Measurements from ENCODE around the gene AP4M1. TPM values are rescaled to one million over a fixed set of nuclear protein-coding genes. Genes with fewer than 3 reads are reported as not detected.

AP4M1 gene
- total and polyA plus RNA-seq, 7 donors, result 8.8 to 19.2 (median 12.0) TPM

GRCh38 chr7:100154651-100155491, 53.4 kb downstream of the AP4M1 start:
- WGBS, 3 donors, result 71 to 75% (median 73%) methylated on average over 29 to 30 of the region's 30 CpGs
- DNase-seq (no peak), ATAC-seq (no peak)
- Histone ChIP-seq H3K27ac (no peak overlapping the region), H3K9me3 (no peaks in the 10 kb centered on the region), H3K4me1 (peaks cover 17% of the 10 kb centered on the region), H3K27me3 (ENCODE audit: insufficient read depth in 3 of 3, low read length in 2 of 3) (no peaks in the 10 kb centered on the region), H3K36me3 (ENCODE audit: insufficient read depth in 1 of 2, low read depth in 1 of 2) (peaks cover 7 to 56% of the 10 kb centered on the region in 2 donors), H3K4me3 (no peak overlapping the region)
- intact Hi-C loops (cut with DNase I), result loop anchor here in 1 of 2 donors (10.0 kb wide), 1 partner anchor 60 kb away; the partner anchor contains the start of gene PVRIG
- TF ChIP-seq, protein P1, sequence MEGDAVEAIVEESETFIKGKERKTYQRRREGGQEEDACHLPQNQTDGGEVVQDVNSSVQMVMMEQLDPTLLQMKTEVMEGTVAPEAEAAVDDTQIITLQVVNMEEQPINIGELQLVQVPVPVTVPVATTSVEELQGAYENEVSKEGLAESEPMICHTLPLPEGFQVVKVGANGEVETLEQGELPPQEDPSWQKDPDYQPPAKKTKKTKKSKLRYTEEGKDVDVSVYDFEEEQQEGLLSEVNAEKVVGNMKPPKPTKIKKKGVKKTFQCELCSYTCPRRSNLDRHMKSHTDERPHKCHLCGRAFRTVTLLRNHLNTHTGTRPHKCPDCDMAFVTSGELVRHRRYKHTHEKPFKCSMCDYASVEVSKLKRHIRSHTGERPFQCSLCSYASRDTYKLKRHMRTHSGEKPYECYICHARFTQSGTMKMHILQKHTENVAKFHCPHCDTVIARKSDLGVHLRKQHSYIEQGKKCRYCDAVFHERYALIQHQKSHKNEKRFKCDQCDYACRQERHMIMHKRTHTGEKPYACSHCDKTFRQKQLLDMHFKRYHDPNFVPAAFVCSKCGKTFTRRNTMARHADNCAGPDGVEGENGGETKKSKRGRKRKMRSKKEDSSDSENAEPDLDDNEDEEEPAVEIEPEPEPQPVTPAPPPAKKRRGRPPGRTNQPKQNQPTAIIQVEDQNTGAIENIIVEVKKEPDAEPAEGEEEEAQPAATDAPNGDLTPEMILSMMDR (IDR thresholded peaks at IDR 0.05), result no peak

GRCh38 chr7:100155553-100156317, 54.3 kb downstream of the AP4M1 start:
- Histone ChIP-seq H3K9me3 (no peaks in the 10 kb centered on the region), H3K4me3 (no peak overlapping the region), H3K27me3 (ENCODE audit: insufficient read depth in 3 of 3, low read length in 2 of 3) (no peaks in the 10 kb centered on the region), H3K36me3 (ENCODE audit: insufficient read depth in 1 of 2, low read depth in 1 of 2) (peaks cover 7 to 56% of the 10 kb centered on the region in 2 donors), H3K27ac (no peak overlapping the region), H3K4me1 (peaks cover 12% of the 10 kb centered on the region)
- ATAC-seq (no peak), DNase-seq (no peak)
- 82 to 83% (median 82%) methylated on average over 20 of the region's 20 CpGs for WGBS, 3 donors
- TF ChIP-seq, protein P1 (IDR thresholded peaks at IDR 0.05), result no peak
- intact Hi-C loops (cut with DNase I), result loop anchor here in 1 of 2 donors (10.0 kb wide), 1 partner anchor 59 kb away; the partner anchor contains the start of gene PVRIG

DNA sequence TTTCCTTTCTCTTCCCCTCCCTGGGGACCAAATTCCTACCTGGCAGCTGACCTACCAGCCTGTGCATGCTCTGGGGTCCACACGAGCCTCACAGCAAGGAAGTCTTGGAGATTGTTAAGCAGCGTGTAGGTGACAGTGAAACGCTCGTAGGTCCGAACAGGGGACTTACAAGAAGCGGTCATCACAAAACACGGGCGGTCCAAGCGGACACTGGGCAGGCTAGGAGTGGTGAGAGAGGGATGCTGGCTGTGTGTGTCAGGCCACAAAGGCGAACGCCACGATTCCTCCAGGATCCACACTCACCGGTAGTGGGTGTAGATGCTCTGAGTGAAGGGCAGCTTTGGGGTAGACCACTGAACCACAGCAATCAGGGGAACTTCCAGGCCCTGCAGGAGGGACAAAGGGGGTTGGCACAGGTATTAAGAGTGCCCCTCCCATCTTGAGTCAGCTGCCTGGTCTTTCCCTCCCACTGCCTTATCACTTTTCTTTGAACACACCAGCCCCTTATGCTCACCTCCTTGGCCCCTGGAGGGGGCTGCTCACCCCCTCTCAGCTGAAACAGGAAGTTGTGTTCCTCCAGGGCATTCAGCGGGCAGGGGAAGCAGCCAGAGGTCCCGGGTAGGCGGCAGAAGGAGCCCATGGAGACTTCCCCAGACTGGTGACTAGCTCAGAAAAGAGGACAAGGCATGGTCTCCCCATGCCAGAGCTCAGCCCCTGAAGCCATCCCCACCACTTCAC, 55.1 kb downstream of the AP4M1 start:
- ATAC-seq (no peak), DNase-seq (no peak)
- H3K4me3 ChIP-seq, result peak overlapping the region; percentile 93
- TF ChIP-seq, protein P1 (IDR thresholded peaks at IDR 0.05), result no peak
- intact Hi-C loops (cut with DNase I), result loop anchor here in 1 of 2 donors (10.0 kb wide), 1 partner anchor 58 kb away; the partner anchor contains the start of gene PVRIG
- peaks cover 7 to 56% of the 10 kb centered on the region in 2 donors for H3K36me3 ChIP-seq (ENCODE audit: insufficient read depth in 1 of 2, low read depth in 1 of 2)
- H3K27me3 ChIP-seq (ENCODE audit: insufficient read depth in 3 of 3, low read length in 2 of 3), result no peaks in the 10 kb centered on the region
- no peaks in the 10 kb centered on the region for H3K9me3 ChIP-seq
- WGBS, 3 donors, result 74 to 82% (median 75%) methylated on average over 16 of the region's 16 CpGs
- H3K27ac ChIP-seq, result peak overlapping the region; percentile 86
- H3K4me1 ChIP-seq, result peaks cover 12% of the 10 kb centered on the region

DNA sequence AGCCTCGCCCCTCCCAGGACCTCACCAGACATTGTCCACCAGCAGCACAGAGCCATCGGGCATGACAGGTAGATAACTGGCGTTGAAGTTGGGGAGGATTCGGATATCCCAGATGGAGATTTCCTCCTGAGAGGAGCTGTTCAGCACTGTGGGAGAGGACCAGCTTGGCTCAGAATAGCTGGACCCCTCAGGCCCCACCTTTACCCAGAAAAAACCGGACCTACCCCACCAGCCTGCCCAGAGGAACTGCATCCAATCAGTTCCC, 55.6 kb downstream of the AP4M1 start:
- no peak for DNase-seq
- Histone ChIP-seq H3K9me3 (no peaks in the 10 kb centered on the region), H3K36me3 (ENCODE audit: insufficient read depth in 1 of 2, low read depth in 1 of 2) (peaks cover 7 to 51% of the 10 kb centered on the region in 2 donors), H3K27ac (peak overlapping the region; percentile 86), H3K27me3 (ENCODE audit: insufficient read depth in 3 of 3, low read length in 2 of 3) (no peaks in the 10 kb centered on the region), H3K4me3 (peak overlapping the region; percentile 93), H3K4me1 (peaks cover 12% of the 10 kb centered on the region)
- intact Hi-C loops (cut with DNase I), result loop anchor here in 1 of 2 donors (10.0 kb wide), 1 partner anchor 58 kb away; the partner anchor contains the start of gene PVRIG
- no peak for ATAC-seq
- TF ChIP-seq, protein P1 (IDR thresholded peaks at IDR 0.05), result no peak
- 73 to 80% (median 79%) methylated on average over 5 of the region's 5 CpGs for WGBS, 3 donors
